ENCODE results near the gene INSIG2.

The INSIG2 gene

DNA sequence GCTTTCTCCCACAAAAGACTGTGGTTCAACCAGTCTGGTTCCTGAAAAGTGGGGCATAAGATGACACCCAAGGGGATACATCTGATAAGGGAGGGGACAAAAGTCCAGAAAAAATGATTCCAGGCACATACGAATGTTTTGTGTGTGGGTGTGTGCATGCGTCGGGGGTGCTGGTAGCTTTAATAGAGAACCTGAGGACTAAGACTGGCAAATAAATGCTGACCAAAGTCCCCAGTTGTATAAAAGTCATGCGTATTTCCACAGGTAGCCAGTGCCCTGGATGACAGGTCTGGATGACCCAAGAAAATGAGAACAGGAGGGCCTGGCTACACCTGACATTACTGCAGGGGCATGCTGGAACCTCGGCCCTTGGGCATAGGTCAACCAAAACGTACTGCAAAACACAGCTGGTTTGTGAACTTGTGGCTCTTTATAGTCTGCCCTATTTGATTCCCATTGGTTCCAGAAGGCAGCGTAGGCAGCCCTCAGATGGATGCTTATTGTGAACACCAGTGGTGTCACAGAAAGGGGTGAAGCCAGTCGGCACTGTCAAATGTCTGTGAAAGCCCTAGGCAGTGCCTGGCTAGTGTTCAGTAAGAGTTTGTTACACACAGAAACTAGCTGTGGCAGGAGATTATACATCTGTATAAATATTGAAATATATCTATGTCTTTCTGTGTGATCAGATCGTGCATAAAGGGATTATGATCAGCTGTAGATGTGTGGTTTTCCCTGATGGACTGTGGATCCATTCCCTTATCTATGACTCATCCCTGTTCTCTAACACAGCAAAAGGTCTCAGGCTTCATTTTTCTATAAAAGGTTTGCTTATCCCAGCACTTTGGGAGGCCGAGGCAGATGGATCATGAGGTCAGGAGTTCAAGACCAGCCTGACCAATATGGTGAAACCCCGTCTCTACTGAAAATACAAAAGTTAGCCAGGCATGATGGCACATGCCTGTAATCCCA, 58.3 kb downstream of the INSIG2 start:
- Histone ChIP-seq H3K9me3 (ENCODE audit: control insufficient read depth, low read length) (no peaks in the 10 kb centered on the region), H3K27me3 (ENCODE audit: control insufficient read depth, insufficient read depth, low read length, poor library complexity, severe bottlenecking) (no peaks in the 10 kb centered on the region), H3K36me3 (ENCODE audit: control insufficient read depth, insufficient read depth, low read length) (no peaks in the 10 kb centered on the region), H3K4me3 (ENCODE audit: insufficient read depth, low read depth, low read length) (no peak overlapping the region), H3K4me1 (ENCODE audit: control insufficient read depth, insufficient read depth, low read length) (no peaks in the 10 kb centered on the region), H3K27ac (ENCODE audit: insufficient read depth, low read depth, low read length, poor library complexity, severe bottlenecking) (no peak overlapping the region)
- 95 to 97% methylated on average over 10 to 11 of the region's 11 CpGs for WGBS, 2 experiments

DNA sequence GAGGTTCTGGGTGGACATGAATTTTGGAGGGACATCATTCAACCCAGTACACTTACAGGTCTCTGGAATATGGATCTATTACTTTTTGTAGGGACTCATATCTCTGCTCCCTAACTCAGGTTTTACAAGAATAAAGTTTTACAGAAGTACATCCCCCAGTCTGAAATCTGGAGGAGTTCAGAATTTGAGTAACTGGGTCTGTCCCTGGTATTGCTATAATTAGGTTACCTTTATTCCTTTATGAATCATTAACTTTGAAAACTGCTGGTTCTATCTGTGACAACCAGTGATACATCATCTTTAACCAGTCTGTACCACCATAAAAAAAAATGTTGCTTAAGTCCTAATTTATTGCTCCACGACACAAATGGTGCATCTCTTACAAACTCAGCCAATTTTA, 59.9 kb downstream of the INSIG2 start:
- H3K4me1 ChIP-seq (ENCODE audit: control insufficient read depth, insufficient read depth, low read length): no peaks in the 10 kb centered on the region
- no peak overlapping the region for H3K4me3 ChIP-seq (ENCODE audit: insufficient read depth, low read depth, low read length)
- H3K27me3 ChIP-seq (ENCODE audit: control insufficient read depth, insufficient read depth, low read length, poor library complexity, severe bottlenecking): no peaks in the 10 kb centered on the region
- H3K27ac ChIP-seq (ENCODE audit: insufficient read depth, low read depth, low read length, poor library complexity, severe bottlenecking): no peak overlapping the region
- H3K36me3 ChIP-seq (ENCODE audit: control insufficient read depth, insufficient read depth, low read length): no peaks in the 10 kb centered on the region
- WGBS, 2 experiments: 91 to 96% methylated on average over 1 of the region's 1 CpG
- no peaks in the 10 kb centered on the region for H3K9me3 ChIP-seq (ENCODE audit: control insufficient read depth, low read length)

DNA sequence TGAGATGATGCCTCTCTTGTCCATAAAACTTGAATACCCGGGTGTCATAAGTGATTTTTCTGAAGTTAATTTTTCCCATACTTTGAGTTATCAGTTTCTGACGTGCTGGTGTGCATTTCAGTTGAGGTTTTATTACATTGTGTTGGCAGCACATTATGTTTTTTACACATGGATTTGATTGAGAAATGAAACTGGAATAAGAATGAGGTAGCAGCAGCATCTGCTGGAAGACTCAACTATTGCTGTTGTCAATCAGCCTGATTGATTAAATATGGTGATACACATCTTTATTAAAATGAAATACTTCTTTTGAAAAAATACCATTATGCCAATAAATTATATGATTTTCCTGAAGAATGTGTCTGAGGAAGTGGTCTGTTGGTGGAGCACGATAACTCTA, 60.5 kb downstream of the INSIG2 start:
- H3K27me3 ChIP-seq (ENCODE audit: control insufficient read depth, insufficient read depth, low read length, poor library complexity, severe bottlenecking): no peaks in the 10 kb centered on the region
- H3K27ac ChIP-seq (ENCODE audit: insufficient read depth, low read depth, low read length, poor library complexity, severe bottlenecking): no peak overlapping the region
- no peak overlapping the region for H3K4me3 ChIP-seq (ENCODE audit: insufficient read depth, low read depth, low read length)
- WGBS, 2 experiments: 94 to 97% methylated on average over 3 of the region's 3 CpGs
- no peaks in the 10 kb centered on the region for H3K9me3 ChIP-seq (ENCODE audit: control insufficient read depth, low read length)
- no peaks in the 10 kb centered on the region for H3K4me1 ChIP-seq (ENCODE audit: control insufficient read depth, insufficient read depth, low read length)
- no peaks in the 10 kb centered on the region for H3K36me3 ChIP-seq (ENCODE audit: control insufficient read depth, insufficient read depth, low read length)

DNA sequence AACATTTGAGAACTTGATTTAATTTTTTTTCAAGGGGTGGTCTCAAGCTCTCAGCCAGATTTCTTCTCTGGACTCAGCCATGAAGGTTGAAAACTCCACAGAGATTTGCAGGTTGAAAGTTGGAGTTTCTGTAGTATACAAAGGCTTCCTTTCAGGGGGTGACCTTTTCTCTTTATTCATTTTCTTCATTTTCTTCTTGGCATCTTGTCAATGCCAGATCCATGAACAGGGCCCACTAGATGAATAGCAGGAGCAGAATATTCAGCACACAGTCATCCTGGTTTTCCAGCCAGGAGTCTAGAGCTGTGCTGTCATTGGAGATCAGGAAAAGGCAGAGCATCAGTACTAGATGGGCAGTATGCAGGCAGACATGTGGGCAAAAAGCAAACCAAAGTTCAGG, 62.0 kb downstream of the INSIG2 start:
- no peaks in the 10 kb centered on the region for H3K4me1 ChIP-seq (ENCODE audit: control insufficient read depth, insufficient read depth, low read length)

DNA sequence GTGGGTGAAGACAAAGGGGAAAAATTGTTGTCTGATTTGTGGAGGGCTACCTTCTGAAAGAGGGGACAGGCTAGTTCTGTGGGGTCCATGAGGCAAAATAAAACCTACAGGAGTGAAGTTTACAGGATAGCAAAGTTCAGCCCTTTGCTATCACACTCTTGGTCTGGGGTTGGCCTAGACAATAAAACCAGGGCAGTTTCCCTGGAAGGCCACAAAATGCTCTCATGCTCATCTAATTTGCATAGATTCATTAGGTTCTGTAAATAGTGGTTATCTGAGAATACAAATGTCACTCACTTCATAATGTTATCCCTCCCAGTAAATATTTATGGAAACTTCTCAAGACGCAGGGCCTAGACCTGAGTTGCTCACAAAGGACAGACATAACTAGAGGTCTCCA, 63.6 kb downstream of the INSIG2 start:
- 90 to 97% methylated on average over 1 of the region's 1 CpG for WGBS, 2 experiments
- Histone ChIP-seq H3K36me3 (ENCODE audit: control insufficient read depth, insufficient read depth, low read length) (no peaks in the 10 kb centered on the region), H3K27ac (ENCODE audit: insufficient read depth, low read depth, low read length, poor library complexity, severe bottlenecking) (no peak overlapping the region), H3K4me3 (ENCODE audit: insufficient read depth, low read depth, low read length) (no peak overlapping the region), H3K9me3 (ENCODE audit: control insufficient read depth, low read length) (no peaks in the 10 kb centered on the region), H3K4me1 (ENCODE audit: control insufficient read depth, insufficient read depth, low read length) (no peaks in the 10 kb centered on the region), H3K27me3 (ENCODE audit: control insufficient read depth, insufficient read depth, low read length, poor library complexity, severe bottlenecking) (no peaks in the 10 kb centered on the region)

More for the DNA sequence above, 62.0 kb downstream of the INSIG2 start:
- no peaks in the 10 kb centered on the region for H3K27me3 ChIP-seq (ENCODE audit: control insufficient read depth, insufficient read depth, low read length, poor library complexity, severe bottlenecking)
- no peaks in the 10 kb centered on the region for H3K9me3 ChIP-seq (ENCODE audit: control insufficient read depth, low read length)
- no peak overlapping the region for H3K27ac ChIP-seq (ENCODE audit: insufficient read depth, low read depth, low read length, poor library complexity, severe bottlenecking)
- H3K4me3 ChIP-seq (ENCODE audit: insufficient read depth, low read depth, low read length): no peak overlapping the region
- H3K36me3 ChIP-seq (ENCODE audit: control insufficient read depth, insufficient read depth, low read length): no peaks in the 10 kb centered on the region

DNA sequence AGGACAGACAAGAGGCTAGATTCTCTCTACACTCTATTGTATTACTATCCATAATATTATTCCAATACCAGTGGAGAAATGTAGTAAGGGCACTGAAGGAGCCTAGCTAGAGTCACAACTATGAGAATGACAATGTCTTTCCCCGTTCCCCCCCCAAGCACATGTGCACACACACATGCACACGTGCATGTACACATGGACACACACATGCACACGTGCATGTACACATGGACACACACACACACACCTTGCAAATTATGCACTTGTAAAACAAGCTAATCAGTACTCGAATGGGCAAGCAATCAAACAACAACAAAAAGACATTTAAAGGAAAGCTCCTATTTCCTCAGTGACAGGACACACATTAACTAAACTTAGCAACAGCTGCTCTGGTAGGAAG, 65.2 kb downstream of the INSIG2 start:
- no peak overlapping the region for H3K4me3 ChIP-seq (ENCODE audit: insufficient read depth, low read depth, low read length)
- H3K27ac ChIP-seq (ENCODE audit: insufficient read depth, low read depth, low read length, poor library complexity, severe bottlenecking): no peak overlapping the region
- H3K36me3 ChIP-seq (ENCODE audit: control insufficient read depth, insufficient read depth, low read length): no peaks in the 10 kb centered on the region
- H3K4me1 ChIP-seq (ENCODE audit: control insufficient read depth, insufficient read depth, low read length): no peaks in the 10 kb centered on the region
- H3K27me3 ChIP-seq (ENCODE audit: control insufficient read depth, insufficient read depth, low read length, poor library complexity, severe bottlenecking): no peaks in the 10 kb centered on the region
- no peaks in the 10 kb centered on the region for H3K9me3 ChIP-seq (ENCODE audit: control insufficient read depth, low read length)
- WGBS, 2 experiments: 68 to 79% methylated on average over 4 of the region's 4 CpGs

DNA sequence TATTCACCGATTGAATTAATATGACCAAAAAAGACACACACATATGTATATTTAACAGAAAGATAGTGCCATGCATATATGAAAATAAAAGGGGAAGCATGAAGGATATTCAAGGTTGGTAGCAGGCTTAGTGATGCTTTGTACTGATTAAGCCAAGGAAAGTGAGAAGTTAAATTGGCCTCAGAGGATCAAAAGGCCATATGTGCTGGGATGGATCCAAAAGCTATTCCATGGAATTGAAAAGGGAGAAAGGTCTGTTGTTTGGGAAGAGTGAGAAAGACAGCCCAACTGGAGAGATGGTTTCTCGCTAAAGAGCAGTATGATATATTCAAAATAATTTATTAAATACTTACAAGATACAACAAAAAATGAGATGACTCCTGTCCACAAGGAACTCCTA, 65.9 kb downstream of the INSIG2 start:
- H3K36me3 ChIP-seq (ENCODE audit: control insufficient read depth, insufficient read depth, low read length): no peaks in the 10 kb centered on the region
- no peaks in the 10 kb centered on the region for H3K9me3 ChIP-seq (ENCODE audit: control insufficient read depth, low read length)
- H3K27ac ChIP-seq (ENCODE audit: insufficient read depth, low read depth, low read length, poor library complexity, severe bottlenecking): no peak overlapping the region
- no peak overlapping the region for H3K4me3 ChIP-seq (ENCODE audit: insufficient read depth, low read depth, low read length)
- no peaks in the 10 kb centered on the region for H3K4me1 ChIP-seq (ENCODE audit: control insufficient read depth, insufficient read depth, low read length)
- no peaks in the 10 kb centered on the region for H3K27me3 ChIP-seq (ENCODE audit: control insufficient read depth, insufficient read depth, low read length, poor library complexity, severe bottlenecking)
- WGBS, 2 experiments: no CpG with 5 or more reads among the region's 2 CpGs

All from ectodermal cell (in vitro differentiated cells).